DND-41 (cell line): ENCODE measurements around the gene FAM135A.

Experiments used
- ATAC-seq: fragments of 200-7000 bp; cut with Tn5 transposase; 3 replicates; pipeline ENCODE4 v1.9.1; 2021; ENCODE audit warnings: low read depth; ENCODE audit not compliant: insufficient read depth
- DNase-seq: peaks from one replicate; pipeline ENCODE4 v3.0.0-alpha.2; 2020
- H2AFZ ChIP-seq: 2 replicates; pipeline ENCODE4 v1.6.0; 2012; ENCODE audit warnings: low read depth, low read length
- H3K27ac ChIP-seq: 2 replicates; pipeline ENCODE4 v1.5.1; 2012; ENCODE audit warnings: low read length, inconsistent platforms
- H3K27me3 ChIP-seq: fragments of 200-600 bp; sonication (generic); 2 replicates; pipeline ENCODE4 v1.6.0; 2012; ENCODE audit warnings: low read length, mild to moderate bottlenecking, inconsistent platforms; ENCODE audit not compliant: insufficient read depth, poor library complexity
- H3K36me3 ChIP-seq: 2 replicates; pipeline ENCODE4 v1.5.1; 2012; ENCODE audit warnings: low read length, inconsistent platforms; ENCODE audit not compliant: insufficient read depth
- H3K4me1 ChIP-seq: 2 replicates; pipeline ENCODE4 v1.5.1; 2012; ENCODE audit warnings: mild to moderate bottlenecking, low read length; ENCODE audit not compliant: insufficient read depth
- H3K4me2 ChIP-seq: 2 replicates; pipeline ENCODE4 v1.6.0; 2012; ENCODE audit warnings: mild to moderate bottlenecking, moderate library complexity, low read length, inconsistent platforms; ENCODE audit not compliant: insufficient read depth
- H3K4me3 ChIP-seq, 2 experiments: fragments of 200-600 bp in 1 of 2; shearing (Covaris generic) in 1 of 2; 2 replicates each; pipeline ENCODE4 v1.5.1; 2012 to 2016; ENCODE audit warnings: inconsistent platforms in 2 of 2, low read length in 2 of 2, mild to moderate bottlenecking in 2 of 2, low read depth in 1 of 2, moderate library complexity in 1 of 2
- H3K79me2 ChIP-seq: 2 replicates; pipeline ENCODE4 v1.6.0; 2012; ENCODE audit warnings: low read length, inconsistent platforms; ENCODE audit not compliant: insufficient read depth
- H3K9ac ChIP-seq: 2 replicates; pipeline ENCODE4 v1.6.0; 2012; ENCODE audit warnings: low read depth, mild to moderate bottlenecking, inconsistent platforms, low read length, moderate library complexity
- H3K9me3 ChIP-seq: 2 replicates; pipeline ENCODE4 v1.5.1; 2012; ENCODE audit warnings: low read length, moderate library complexity, mild to moderate bottlenecking, inconsistent platforms; ENCODE audit not compliant: insufficient read depth, severe bottlenecking
- H4K20me1 ChIP-seq: 2 replicates; pipeline ENCODE4 v1.6.0; 2012; ENCODE audit warnings: low read length; ENCODE audit not compliant: insufficient read depth
- CTCF ChIP-seq: IDR thresholded peaks from 2 replicates; pipeline ENCODE4 v1.5.1; 2012; ENCODE audit warnings: borderline replicate concordance, low read length, moderate library complexity, mild to moderate bottlenecking; ENCODE audit not compliant: poor library complexity, severe bottlenecking; ENCODE audit errors: extremely low read depth
- EZH2 ChIP-seq: IDR thresholded peaks from 3 replicates; pipeline ENCODE4 v1.6.1; 2012; ENCODE audit warnings: borderline replicate concordance, low read depth, mild to moderate bottlenecking, moderate library complexity, low read length, inconsistent platforms; ENCODE audit not compliant: severe bottlenecking

Gene FAM135A

GRCh38 chr6:70527071-70527737 lies 113.9 kb downstream of the FAM135A start:
- Histone ChIP-seq H3K27ac (no peak overlapping the region), H4K20me1 (no peaks in the 10 kb centered on the region), H3K9ac (no peak overlapping the region), H3K27me3 (no peaks in the 10 kb centered on the region), H2AFZ (no peak overlapping the region), H3K4me1 (no peaks in the 10 kb centered on the region), H3K9me3 (no peaks in the 10 kb centered on the region), H3K4me2 (no peak overlapping the region), H3K79me2 (no peaks in the 10 kb centered on the region), H3K36me3 (no peaks in the 10 kb centered on the region), H3K4me3 (no peak overlapping the region)
- DNase-seq (no peak), ATAC-seq (no peak)
- TF ChIP-seq CTCF (no peak), EZH2 (no peak)

GRCh38 chr6:70530023-70530422 lies 116.7 kb downstream of the FAM135A start:
- H3K4me3 ChIP-seq, result no peak overlapping the region
- TF ChIP-seq CTCF (no peak), EZH2 (no peak)
- no peak overlapping the region for H3K4me2 ChIP-seq
- H2AFZ ChIP-seq, result no peak overlapping the region
- ATAC-seq (no peak), DNase-seq (no peak)
- H3K9ac ChIP-seq, result no peak overlapping the region
- H3K4me1 ChIP-seq, result no peaks in the 10 kb centered on the region
- H4K20me1 ChIP-seq, result no peaks in the 10 kb centered on the region
- H3K27me3 ChIP-seq, result no peaks in the 10 kb centered on the region
- no peaks in the 10 kb centered on the region for H3K36me3 ChIP-seq
- H3K27ac ChIP-seq, result no peak overlapping the region
- no peaks in the 10 kb centered on the region for H3K9me3 ChIP-seq
- no peaks in the 10 kb centered on the region for H3K79me2 ChIP-seq

DNA sequence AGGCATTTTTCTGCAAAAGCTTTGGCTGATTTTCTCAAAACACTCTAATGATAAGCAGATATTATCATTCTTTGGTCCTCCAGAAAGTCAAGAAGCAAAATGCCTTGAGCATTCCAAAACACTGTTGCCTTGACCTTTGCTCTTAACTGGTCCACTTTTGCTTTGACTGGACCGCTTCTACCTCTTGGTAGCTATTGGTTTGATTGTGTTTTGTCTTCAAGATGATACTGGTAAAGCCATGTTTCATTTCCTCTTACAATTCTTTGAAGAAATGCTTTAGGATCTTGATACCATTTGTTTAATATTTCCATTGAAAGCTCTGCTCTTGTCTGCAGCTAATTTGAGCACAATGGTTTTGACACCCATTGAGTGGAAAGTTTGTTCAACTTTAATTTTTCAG lies 117.8 kb downstream of the FAM135A start:
- no peaks in the 10 kb centered on the region for H3K79me2 ChIP-seq
- TF ChIP-seq CTCF (no peak), EZH2 (no peak)
- no peaks in the 10 kb centered on the region for H3K9me3 ChIP-seq
- no peaks in the 10 kb centered on the region for H3K4me1 ChIP-seq
- no peak overlapping the region for H3K4me2 ChIP-seq
- no peak overlapping the region for H3K27ac ChIP-seq
- H3K4me3 ChIP-seq, result no peak overlapping the region
- H3K9ac ChIP-seq, result no peak overlapping the region
- H3K36me3 ChIP-seq, result no peaks in the 10 kb centered on the region
- no peaks in the 10 kb centered on the region for H3K27me3 ChIP-seq
- DNase-seq (no peak), ATAC-seq (no peak)
- H4K20me1 ChIP-seq, result no peaks in the 10 kb centered on the region
- no peak overlapping the region for H2AFZ ChIP-seq

GRCh38 chr6:70537266-70537665 lies 124.0 kb downstream of the FAM135A start:
- H3K4me1 ChIP-seq, result no peaks in the 10 kb centered on the region

More at GRCh38 chr6:70537266-70537665, 124.0 kb downstream of the FAM135A start:
- TF ChIP-seq EZH2 (no peak), CTCF (no peak)
- Histone ChIP-seq H2AFZ (no peak overlapping the region), H3K27ac (no peak overlapping the region), H3K79me2 (no peaks in the 10 kb centered on the region), H3K36me3 (no peaks in the 10 kb centered on the region), H3K9me3 (no peaks in the 10 kb centered on the region), H3K4me3 (no peak overlapping the region), H3K4me2 (no peak overlapping the region), H3K27me3 (no peaks in the 10 kb centered on the region), H3K9ac (no peak overlapping the region), H4K20me1 (no peaks in the 10 kb centered on the region)
- DNase-seq, result no peak
- no peak for ATAC-seq
